GM12878 (cell line): ENCODE data around the gene SERPINB8. TPM values are rescaled to one million over a fixed set of nuclear protein-coding genes. Genes with fewer than 3 reads are reported as not detected.

Experiments
- BHLHE40 ChIP-seq, 2 experiments: fragments of 450-650 bp in 1 of 2; IDR thresholded peaks; 2 replicates each; pipeline ENCODE4 v1.6.1; 2011 to 2017; ENCODE audit warnings: low read depth in 2 of 2, borderline replicate concordance in 1 of 2, improper control_type of control experiment in 1 of 2, low read length in 1 of 2, mild to moderate bottlenecking in 1 of 2
- BMI1 ChIP-seq: fragments of 450-650 bp; IDR thresholded peaks from 2 replicates; pipeline ENCODE4 v1.6.1; 2016; ENCODE audit warnings: mild to moderate bottlenecking, moderate library complexity, borderline replicate concordance
- CBFB ChIP-seq: IDR thresholded peaks from 2 replicates; pipeline ENCODE4 v1.6.1; 2016; ENCODE audit warnings: antibody characterized with exemption, low read depth
- CBX3 ChIP-seq: fragments of 200-600 bp; sonication (generic); IDR thresholded peaks from 2 replicates; pipeline ENCODE4 v1.6.1; 2016; ENCODE audit warnings: low read depth, borderline replicate concordance
- ESRRA ChIP-seq: IDR thresholded peaks from 2 replicates; pipeline ENCODE4 v1.6.1; 2012; ENCODE audit warnings: mild to moderate bottlenecking, low read length, improper control_type of control experiment
- EZH2 ChIP-seq: IDR thresholded peaks from 2 replicates; pipeline ENCODE4 v1.6.1; 2012; ENCODE audit warnings: low read depth, mild to moderate bottlenecking, control low read depth, inconsistent platforms, low read length, borderline replicate concordance; ENCODE audit not compliant: control insufficient read depth
- RBBP5 ChIP-seq: fragments of 200-600 bp; sonication (generic); conservative IDR thresholded peaks from 2 replicates; pipeline ENCODE4 v1.6.1; 2016
- SMAD5 ChIP-seq: IDR thresholded peaks from 2 replicates; pipeline ENCODE4 v1.6.1; 2016; ENCODE audit warnings: antibody characterized with exemption, low read depth
- SREBF2 ChIP-seq: IDR thresholded peaks from 2 replicates; pipeline ENCODE4 v1.6.1; 2012; ENCODE audit warnings: mild to moderate bottlenecking, low read length
- STAT1 ChIP-seq: fragments of 450-650 bp; conservative IDR thresholded peaks from 2 replicates; pipeline ENCODE4 v1.6.1; 2014; ENCODE audit warnings: antibody characterized with exemption, mild to moderate bottlenecking
- polyA plus RNA-seq, 11 experiments: library from polyadenylated mRNA; depleted of rRNA in 4 of 11; unstranded in 6 of 11; stranded (reverse) in 5 of 11; fragments of >200 nt; fragmentation: Nextera tagmentation in 4 of 11; fragmentation: Illumina TruSeq in 1 of 11; extraction: Ambion mirVana in 4 of 11; extraction: Trizol in 1 of 11; gene quantifications; 1 replicate in 1 of 11; 2 replicates in 10 of 11; pipeline versions ENCODE4 v1.2.1 to v1.2.3, GENCODE V29; 2011 to 2016; ENCODE audit warnings: inconsistent platforms in 2 of 11, missing spikeins in 2 of 11, low read depth in 1 of 11
- total RNA-seq, 4 experiments: library from RNA; depleted of rRNA in 3 of 4; stranded (reverse); fragments of >200 nt in 3 of 4; fragmentation: Illumina TruSeq in 1 of 4; extraction: Trizol in 1 of 4; gene quantifications; 2 replicates each; pipeline versions ENCODE4 v1.2.1 to v1.2.3, GENCODE V29; 2013 to 2021
- TF ChIP-seq, protein P1 (sequence below): IDR thresholded peaks from 2 replicates; pipeline ENCODE4 v1.6.1; 2012; ENCODE audit warnings: improper control_type of control experiment, low read depth, low read length; ENCODE audit not compliant: insufficient replicate concordance
- TF ChIP-seq, protein P2 (sequence below): fragments of 450-650 bp; formaldehyde crosslinking; IDR thresholded peaks from 2 replicates; pipeline ENCODE4 v1.4.0; 2020; ENCODE audit warnings: mild to moderate bottlenecking, moderate library complexity
- TF ChIP-seq, protein P3 (sequence below): fragments of 450-650 bp; IDR thresholded peaks from 2 replicates; pipeline ENCODE4 v1.6.1; 2018; ENCODE audit warnings: mild to moderate bottlenecking, low read depth, moderate library complexity; ENCODE audit not compliant: partially characterized antibody

SERPINB8 gene
- total and polyA plus RNA-seq, 10 of the 15 experiments (the other 5 are each of a cell fraction or from before 2014, with no cell fraction given): 8.1 to 31.5 (median 16.7) TPM

GRCh38 chr18:63997041-63997440 is 27.2 kb downstream of the SERPINB8 start (continued):
- TF ChIP-seq, protein P1, sequence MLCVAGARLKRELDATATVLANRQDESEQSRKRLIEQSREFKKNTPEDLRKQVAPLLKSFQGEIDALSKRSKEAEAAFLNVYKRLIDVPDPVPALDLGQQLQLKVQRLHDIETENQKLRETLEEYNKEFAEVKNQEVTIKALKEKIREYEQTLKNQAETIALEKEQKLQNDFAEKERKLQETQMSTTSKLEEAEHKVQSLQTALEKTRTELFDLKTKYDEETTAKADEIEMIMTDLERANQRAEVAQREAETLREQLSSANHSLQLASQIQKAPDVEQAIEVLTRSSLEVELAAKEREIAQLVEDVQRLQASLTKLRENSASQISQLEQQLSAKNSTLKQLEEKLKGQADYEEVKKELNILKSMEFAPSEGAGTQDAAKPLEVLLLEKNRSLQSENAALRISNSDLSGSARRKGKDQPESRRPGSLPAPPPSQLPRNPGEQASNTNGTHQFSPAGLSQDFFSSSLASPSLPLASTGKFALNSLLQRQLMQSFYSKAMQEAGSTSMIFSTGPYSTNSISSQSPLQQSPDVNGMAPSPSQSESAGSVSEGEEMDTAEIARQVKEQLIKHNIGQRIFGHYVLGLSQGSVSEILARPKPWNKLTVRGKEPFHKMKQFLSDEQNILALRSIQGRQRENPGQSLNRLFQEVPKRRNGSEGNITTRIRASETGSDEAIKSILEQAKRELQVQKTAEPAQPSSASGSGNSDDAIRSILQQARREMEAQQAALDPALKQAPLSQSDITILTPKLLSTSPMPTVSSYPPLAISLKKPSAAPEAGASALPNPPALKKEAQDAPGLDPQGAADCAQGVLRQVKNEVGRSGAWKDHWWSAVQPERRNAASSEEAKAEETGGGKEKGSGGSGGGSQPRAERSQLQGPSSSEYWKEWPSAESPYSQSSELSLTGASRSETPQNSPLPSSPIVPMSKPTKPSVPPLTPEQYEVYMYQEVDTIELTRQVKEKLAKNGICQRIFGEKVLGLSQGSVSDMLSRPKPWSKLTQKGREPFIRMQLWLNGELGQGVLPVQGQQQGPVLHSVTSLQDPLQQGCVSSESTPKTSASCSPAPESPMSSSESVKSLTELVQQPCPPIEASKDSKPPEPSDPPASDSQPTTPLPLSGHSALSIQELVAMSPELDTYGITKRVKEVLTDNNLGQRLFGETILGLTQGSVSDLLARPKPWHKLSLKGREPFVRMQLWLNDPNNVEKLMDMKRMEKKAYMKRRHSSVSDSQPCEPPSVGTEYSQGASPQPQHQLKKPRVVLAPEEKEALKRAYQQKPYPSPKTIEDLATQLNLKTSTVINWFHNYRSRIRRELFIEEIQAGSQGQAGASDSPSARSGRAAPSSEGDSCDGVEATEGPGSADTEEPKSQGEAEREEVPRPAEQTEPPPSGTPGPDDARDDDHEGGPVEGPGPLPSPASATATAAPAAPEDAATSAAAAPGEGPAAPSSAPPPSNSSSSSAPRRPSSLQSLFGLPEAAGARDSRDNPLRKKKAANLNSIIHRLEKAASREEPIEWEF: no peak
- TF ChIP-seq, protein P2, sequence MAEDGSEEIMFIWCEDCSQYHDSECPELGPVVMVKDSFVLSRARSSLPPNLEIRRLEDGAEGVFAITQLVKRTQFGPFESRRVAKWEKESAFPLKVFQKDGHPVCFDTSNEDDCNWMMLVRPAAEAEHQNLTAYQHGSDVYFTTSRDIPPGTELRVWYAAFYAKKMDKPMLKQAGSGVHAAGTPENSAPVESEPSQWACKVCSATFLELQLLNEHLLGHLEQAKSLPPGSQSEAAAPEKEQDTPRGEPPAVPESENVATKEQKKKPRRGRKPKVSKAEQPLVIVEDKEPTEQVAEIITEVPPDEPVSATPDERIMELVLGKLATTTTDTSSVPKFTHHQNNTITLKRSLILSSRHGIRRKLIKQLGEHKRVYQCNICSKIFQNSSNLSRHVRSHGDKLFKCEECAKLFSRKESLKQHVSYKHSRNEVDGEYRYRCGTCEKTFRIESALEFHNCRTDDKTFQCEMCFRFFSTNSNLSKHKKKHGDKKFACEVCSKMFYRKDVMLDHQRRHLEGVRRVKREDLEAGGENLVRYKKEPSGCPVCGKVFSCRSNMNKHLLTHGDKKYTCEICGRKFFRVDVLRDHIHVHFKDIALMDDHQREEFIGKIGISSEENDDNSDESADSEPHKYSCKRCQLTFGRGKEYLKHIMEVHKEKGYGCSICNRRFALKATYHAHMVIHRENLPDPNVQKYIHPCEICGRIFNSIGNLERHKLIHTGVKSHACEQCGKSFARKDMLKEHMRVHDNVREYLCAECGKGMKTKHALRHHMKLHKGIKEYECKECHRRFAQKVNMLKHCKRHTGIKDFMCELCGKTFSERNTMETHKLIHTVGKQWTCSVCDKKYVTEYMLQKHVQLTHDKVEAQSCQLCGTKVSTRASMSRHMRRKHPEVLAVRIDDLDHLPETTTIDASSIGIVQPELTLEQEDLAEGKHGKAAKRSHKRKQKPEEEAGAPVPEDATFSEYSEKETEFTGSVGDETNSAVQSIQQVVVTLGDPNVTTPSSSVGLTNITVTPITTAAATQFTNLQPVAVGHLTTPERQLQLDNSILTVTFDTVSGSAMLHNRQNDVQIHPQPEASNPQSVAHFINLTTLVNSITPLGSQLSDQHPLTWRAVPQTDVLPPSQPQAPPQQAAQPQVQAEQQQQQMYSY (CRISPR knock-in tag): no peak
- TF ChIP-seq CBX3 (no peak), EZH2 (no peak), CBFB (no peak), SREBF2 (no peak), BMI1 (no peak), ESRRA (no peak), RBBP5 (no peak), BHLHE40 (IDR thresholded peaks at IDR 0.05; ENCODE audit: borderline replicate concordance in 1 of 2, low read depth in 2 of 2, low read length in 1 of 2) (no peak), SMAD5 (no peak), STAT1 (no peak)
- TF ChIP-seq, protein P3, sequence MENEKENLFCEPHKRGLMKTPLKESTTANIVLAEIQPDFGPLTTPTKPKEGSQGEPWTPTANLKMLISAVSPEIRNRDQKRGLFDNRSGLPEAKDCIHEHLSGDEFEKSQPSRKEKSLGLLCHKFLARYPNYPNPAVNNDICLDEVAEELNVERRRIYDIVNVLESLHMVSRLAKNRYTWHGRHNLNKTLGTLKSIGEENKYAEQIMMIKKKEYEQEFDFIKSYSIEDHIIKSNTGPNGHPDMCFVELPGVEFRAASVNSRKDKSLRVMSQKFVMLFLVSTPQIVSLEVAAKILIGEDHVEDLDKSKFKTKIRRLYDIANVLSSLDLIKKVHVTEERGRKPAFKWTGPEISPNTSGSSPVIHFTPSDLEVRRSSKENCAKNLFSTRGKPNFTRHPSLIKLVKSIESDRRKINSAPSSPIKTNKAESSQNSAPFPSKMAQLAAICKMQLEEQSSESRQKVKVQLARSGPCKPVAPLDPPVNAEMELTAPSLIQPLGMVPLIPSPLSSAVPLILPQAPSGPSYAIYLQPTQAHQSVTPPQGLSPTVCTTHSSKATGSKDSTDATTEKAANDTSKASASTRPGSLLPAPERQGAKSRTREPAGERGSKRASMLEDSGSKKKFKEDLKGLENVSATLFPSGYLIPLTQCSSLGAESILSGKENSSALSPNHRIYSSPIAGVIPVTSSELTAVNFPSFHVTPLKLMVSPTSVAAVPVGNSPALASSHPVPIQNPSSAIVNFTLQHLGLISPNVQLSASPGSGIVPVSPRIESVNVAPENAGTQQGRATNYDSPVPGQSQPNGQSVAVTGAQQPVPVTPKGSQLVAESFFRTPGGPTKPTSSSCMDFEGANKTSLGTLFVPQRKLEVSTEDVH: no peak
